Measurements from ENCODE around the gene IGLON5. TPM values are rescaled to one million over a fixed set of nuclear protein-coding genes. Genes with fewer than 3 reads are reported as not detected.

Gene IGLON5
- total RNA-seq, 4 donors from 2014 or later = not detected

Other genes with a start within 250 kb of the IGLON5 start
- gene KLK13, start 246.6 kb upstream of the IGLON5 start, total RNA-seq = 1 to 10 TPM in 3 of 4 donors, not detected in 1; 1.3 to 6.1 (median 5.1) TPM
- not detected for gene KLK14, start 228.8 kb upstream of the IGLON5 start, total RNA-seq
- 10 to 100 TPM in 3 of 4 donors, 1 to 10 TPM in 1; 9.8 to 12.8 (median 11.4) TPM for gene CTU1, start 203.2 kb upstream of the IGLON5 start, total RNA-seq
- gene SIGLEC9, start 186.7 kb upstream of the IGLON5 start, total RNA-seq = 1 to 10 TPM in 3 of 4 donors, under 1 TPM in 1; 0.62 to 9.2 (median 4.0) TPM
- gene SIGLEC7, start 169.3 kb upstream of the IGLON5 start, total RNA-seq = 1 to 10 TPM in 2 of 4 donors, under 1 TPM in 1, not detected in 1; 0.46 to 4.4 (median 2.8) TPM
- gene CD33, start 86.6 kb upstream of the IGLON5 start, total RNA-seq = 1 to 10 TPM; 1.8 to 7.0 (median 2.8) TPM
- gene SIGLECL1, start 60.6 kb upstream of the IGLON5 start, total RNA-seq = not detected
- 1 to 10 TPM; 1.5 to 3.6 (median 2.5) TPM for gene VSIG10L, start 30.5 kb downstream of the IGLON5 start, total RNA-seq
- gene ETFB, start 54.7 kb downstream of the IGLON5 start, total RNA-seq = 100 to 1,000 TPM in 2 of 4 donors, 10 to 100 TPM in 2; 96.2 to 136 (median 103) TPM
- not detected for gene CLDND2, start 57.4 kb downstream of the IGLON5 start, total RNA-seq
- 1 to 10 TPM in 1 of 4 donors, under 1 TPM in 2, not detected in 1; 0.58 to 2.0 (median 0.67) TPM for gene NKG7, start 61.0 kb downstream of the IGLON5 start, total RNA-seq
- gene LIM2, start 76.3 kb downstream of the IGLON5 start, total RNA-seq = not detected
- not detected for gene C19orf84, start 78.9 kb downstream of the IGLON5 start, total RNA-seq
- 1 to 10 TPM; 1.1 to 6.9 (median 3.2) TPM for gene SIGLEC10, start 106.0 kb downstream of the IGLON5 start, total RNA-seq
- 1 to 10 TPM in 1 of 4 donors, under 1 TPM in 2, not detected in 1; 0.25 to 1.4 (median 0.54) TPM for gene SIGLEC8, start 146.8 kb downstream of the IGLON5 start, total RNA-seq
- gene CEACAM18, start 166.9 kb downstream of the IGLON5 start, total RNA-seq = not detected
- under 1 TPM in 2 of 4 donors, not detected in 2; 0.31 to 0.85 TPM for gene SIGLEC12, start 190.2 kb downstream of the IGLON5 start, total RNA-seq
- gene SIGLEC6, start 220.0 kb downstream of the IGLON5 start, total RNA-seq = 1 to 10 TPM in 3 of 4 donors, under 1 TPM in 1; 0.59 to 3.9 (median 3.1) TPM

All from gastroesophageal sphincter (tissue), 4 donors.